Renal pelvis (tissue), 4 donors: ENCODE results near the gene DPF1. TPM values are rescaled to one million over a fixed set of nuclear protein-coding genes. Genes with fewer than 3 reads are reported as not detected.

ENCODE experiments used
- DNase-seq: peaks from one replicate; pipeline ENCODE4 v3.0.0-alpha.2; 2013
- polyA plus RNA-seq, 3 donors: library from polyadenylated mRNA; unstranded; fragments of 120-200 nt; gene quantifications; one replicate each; pipeline ENCODE4 v1.2.1, GENCODE V29; 2013; ENCODE audit not compliant: insufficient read length in 3 of 3

The DPF1 gene
- polyA plus RNA-seq, 3 donors: 1.2 to 2.9 (median 2.0) TPM

GRCh38 chr19:38163419-38164290, 60.4 kb downstream of the DPF1 start:
- DNase-seq: no peak

GRCh38 chr19:38162632-38163031, 61.4 kb downstream of the DPF1 start:
- no peak for DNase-seq

GRCh38 chr19:38162094-38162493, 61.9 kb downstream of the DPF1 start:
- no peak for DNase-seq

Other genes with a start within 250 kb of the DPF1 start
- gene PPP1R14A, start 32.2 kb upstream of the DPF1 start, polyA plus RNA-seq: 10 to 100 TPM in 1 of 3 donors, 1 to 10 TPM in 2; 6.9 to 10.6 (median 8.6) TPM
- 100 to 1,000 TPM; 371 to 385 (median 383) TPM for gene SPINT2, start 40.4 kb upstream of the DPF1 start, polyA plus RNA-seq
- gene C19orf33, start 80.0 kb upstream of the DPF1 start, polyA plus RNA-seq: 10 to 100 TPM; 10.6 to 11.1 (median 10.9) TPM
- 10 to 100 TPM; 35.4 to 45.4 (median 40.4) TPM for gene YIF1B, start 91.7 kb upstream of the DPF1 start, polyA plus RNA-seq
- gene KCNK6, start 95.6 kb upstream of the DPF1 start, polyA plus RNA-seq: 1 to 10 TPM; 3.0 to 4.4 (median 4.2) TPM
- 10 to 100 TPM in 1 of 3 donors, 1 to 10 TPM in 2; 3.7 to 12.1 (median 8.9) TPM for gene CATSPERG, start 111.6 kb upstream of the DPF1 start, polyA plus RNA-seq
- gene PSMD8, start 150.3 kb upstream of the DPF1 start, polyA plus RNA-seq: 100 to 1,000 TPM; 167 to 187 (median 173) TPM
- gene GGN, start 163.8 kb upstream of the DPF1 start, polyA plus RNA-seq: 1 to 10 TPM in 1 of 3 donors, under 1 TPM in 2; 0.81 to 1.7 (median 0.88) TPM
- gene SPRED3, start 164.5 kb upstream of the DPF1 start, polyA plus RNA-seq: 1 to 10 TPM; 1.2 to 1.5 (median 1.4) TPM
- gene FAM98C, start 178.9 kb upstream of the DPF1 start, polyA plus RNA-seq: 10 to 100 TPM; 18.2 to 22.8 (median 19.1) TPM
- gene RASGRP4, start 202.0 kb upstream of the DPF1 start, polyA plus RNA-seq: under 1 TPM; 0.81 to 0.96 (median 0.84) TPM
- gene RYR1, start 209.5 kb upstream of the DPF1 start, polyA plus RNA-seq: 1 to 10 TPM; 5.1 to 6.6 (median 5.2) TPM